GM12878 (cell line): ENCODE measurements around the gene CTNNAL1. TPM values are rescaled to one million over a fixed set of nuclear protein-coding genes. Genes with fewer than 3 reads are reported as not detected.

ENCODE experiments used
- ATAC-seq: fragments of 200-7000 bp; cut with Tn5 transposase; 3 replicates; pipeline ENCODE4 v1.9.1; 2020; ENCODE audit warnings: mild to moderate bottlenecking, moderate library complexity
- BruUV-seq: library from RNA; stranded (reverse); fragments of 400-500 nt; replicated peaks from 2 replicates; lab custom pipeline; 2021; lab: Mats Ljungman, UMichigan
- CTCF ChIA-PET: fragments of 300-600 bp; sonication (Branson Sonifier 250); formaldehyde crosslinking; extraction: SDS; loops from one replicate; lab custom pipeline; 2021; ENCODE audit warnings: inconsistent platforms; lab: Yijun Ruan, JAX
- POLR2A ChIA-PET: fragments of 350-600 bp; formaldehyde crosslinking; extraction: SDS; loops from one replicate; lab custom pipeline; 2021; ENCODE audit warnings: inconsistent platforms; lab: Charles Lee
- RAD21 ChIA-PET: fragments of 300-600 bp; sonication (Branson Sonifier 250); formaldehyde crosslinking; loops from one replicate; lab custom pipeline; 2023; ENCODE audit warnings: antibody characterized with exemption; ENCODE audit not compliant: unreplicated experiment; lab: Charles Lee
- SMC1A ChIA-PET: fragments of 300-600 bp; sonication (Branson Sonifier 250); formaldehyde crosslinking; loops from one replicate; lab custom pipeline; 2023; ENCODE audit not compliant: unreplicated experiment, uncharacterized antibody; lab: Charles Lee
- DNase-seq: peaks from one replicate; pipeline ENCODE4 v3.0.0-alpha.2; 2011; ENCODE audit warnings: low read depth, low spot score
- FAIRE-seq: peaks from 3 replicates; lab custom pipeline; 2011; peaks lifted over from hg19 to GRCh38; lab: Jason Lieb, UNC
- H2AFZ ChIP-seq: 2 replicates; pipeline ENCODE4 v1.6.0; 2011; ENCODE audit warnings: low read depth, low read length, control low read depth; ENCODE audit not compliant: control insufficient read depth
- H3K27ac ChIP-seq: 2 replicates; pipeline ENCODE4 v1.5.1; 2011; ENCODE audit warnings: control low read depth; ENCODE audit not compliant: control insufficient read depth, insufficient read depth
- H3K27me3 ChIP-seq, 2 experiments: replicated peaks in 1 of 2; 2 replicates each; pipeline versions ENCODE4 v1.6.0 to v1.6.1; 2011; ENCODE audit warnings: low read length in 1 of 2; ENCODE audit not compliant: control insufficient read depth in 2 of 2, insufficient read depth in 2 of 2
- H3K36me3 ChIP-seq, 2 experiments: 2 replicates each; pipeline ENCODE4 v1.5.1; 2011; ENCODE audit warnings: low read length in 1 of 2; ENCODE audit not compliant: control insufficient read depth in 2 of 2, insufficient read depth in 2 of 2
- H3K4me1 ChIP-seq: 2 replicates; pipeline ENCODE4 v1.6.1; 2011; ENCODE audit warnings: mild to moderate bottlenecking, low read length, moderate library complexity, mixed read lengths; ENCODE audit not compliant: control insufficient read depth, insufficient read depth
- H3K4me2 ChIP-seq: 2 replicates; pipeline ENCODE4 v1.6.0; 2011; ENCODE audit warnings: control low read depth; ENCODE audit not compliant: control insufficient read depth, insufficient read depth
- H3K4me3 ChIP-seq: fragments of 200-600 bp; sonication (generic); 2 replicates; pipeline ENCODE4 v1.5.1; 2016
- H3K79me2 ChIP-seq: 2 replicates; pipeline ENCODE4 v1.6.0; 2011; ENCODE audit warnings: low read length; ENCODE audit not compliant: control insufficient read depth, insufficient read depth
- H3K9ac ChIP-seq: 2 replicates; pipeline ENCODE4 v1.8.0; 2011; ENCODE audit warnings: low read length, control low read depth, mixed read lengths; ENCODE audit not compliant: control insufficient read depth, insufficient read depth
- H3K9me3 ChIP-seq: replicated peaks from 3 replicates; pipeline ENCODE4 v1.5.1; 2011; ENCODE audit warnings: mild to moderate bottlenecking, low read length; ENCODE audit not compliant: control insufficient read depth, insufficient read depth
- H4K20me1 ChIP-seq: 2 replicates; pipeline ENCODE4 v1.6.0; 2011; ENCODE audit not compliant: control insufficient read depth, insufficient read depth
- BCL3 ChIP-seq: IDR thresholded peaks from 2 replicates; pipeline ENCODE4 v1.6.1; 2011; ENCODE audit warnings: borderline replicate concordance, low read depth, mild to moderate bottlenecking, moderate library complexity, low read length; ENCODE audit not compliant: insufficient read depth, poor library complexity, severe bottlenecking
- CEBPB ChIP-seq, 2 experiments: fragments of 150-350 bp in 1 of 2; IDR thresholded peaks; 2 replicates each; pipeline ENCODE4 v1.6.1; 2012 to 2014; ENCODE audit warnings: low read depth in 2 of 2, low read length in 2 of 2, borderline replicate concordance in 1 of 2, inconsistent platforms in 1 of 2
- CUX1 ChIP-seq: IDR thresholded peaks from 2 replicates; pipeline ENCODE4 v1.6.1; 2012; ENCODE audit warnings: improper control_type of control experiment, low read depth, low read length; ENCODE audit not compliant: insufficient replicate concordance
- IKZF2 ChIP-seq, 2 experiments: fragments of 450-650 bp; IDR thresholded peaks; 2 replicates each; pipeline ENCODE4 v1.6.1; 2017; ENCODE audit warnings: mild to moderate bottlenecking in 2 of 2, moderate library complexity in 2 of 2
- RB1 ChIP-seq: fragments of 450-650 bp; formaldehyde crosslinking; IDR thresholded peaks from 2 replicates; pipeline ENCODE4 v1.6.1; 2017; ENCODE audit warnings: mild to moderate bottlenecking, borderline replicate concordance
- RELB ChIP-seq: fragments of 450-650 bp; IDR thresholded peaks from 2 replicates; pipeline ENCODE4 v1.6.1; 2017; ENCODE audit warnings: low read depth, mild to moderate bottlenecking, moderate library complexity
- SMAD5 ChIP-seq: IDR thresholded peaks from 2 replicates; pipeline ENCODE4 v1.6.1; 2016; ENCODE audit warnings: antibody characterized with exemption, low read depth
- STAT1 ChIP-seq: fragments of 450-650 bp; conservative IDR thresholded peaks from 2 replicates; pipeline ENCODE4 v1.6.1; 2014; ENCODE audit warnings: antibody characterized with exemption, mild to moderate bottlenecking
- ZSCAN29 ChIP-seq: fragments of 450-650 bp; IDR thresholded peaks from 2 replicates; pipeline ENCODE4 v1.6.1; 2017; ENCODE audit warnings: mild to moderate bottlenecking, moderate library complexity
- WGBS: methylation state at CpG from one replicate; pipeline ENCODE4 v1.1.6; 2016; ENCODE audit warnings: low lambda C conversion rate; ENCODE audit not compliant: insufficient replicate concordance, insufficient coverage; ENCODE audit errors: missing lambda C conversion rate; 5-methylcytosine and 5-hydroxymethylcytosine counted together
- in situ Hi-C: fragments of 300-500 bp; cut with MboI; formaldehyde crosslinking; loops from 9 replicates; pipeline ENCODE4 v1.14.3; 2018; ENCODE audit warnings: mixed read lengths
- intact Hi-C: fragments of 100-400 bp; cut with micrococcal nuclease; formaldehyde crosslinking; loops from one replicate; pipeline ENCODE4 v1.14.2; 2022; ENCODE audit not compliant: unreplicated experiment
- polyA plus RNA-seq, 11 experiments: library from polyadenylated mRNA; depleted of rRNA in 4 of 11; unstranded in 6 of 11; stranded (reverse) in 5 of 11; fragments of >200 nt; fragmentation: Nextera tagmentation in 4 of 11; fragmentation: Illumina TruSeq in 1 of 11; extraction: Ambion mirVana in 4 of 11; extraction: Trizol in 1 of 11; gene quantifications; 1 replicate in 1 of 11; 2 replicates in 10 of 11; pipeline versions ENCODE4 v1.2.1 to v1.2.3, GENCODE V29; 2011 to 2016; ENCODE audit warnings: inconsistent platforms in 2 of 11, missing spikeins in 2 of 11, low read depth in 1 of 11
- total RNA-seq, 4 experiments: library from RNA; depleted of rRNA in 3 of 4; stranded (reverse); fragments of >200 nt in 3 of 4; fragmentation: Illumina TruSeq in 1 of 4; extraction: Trizol in 1 of 4; gene quantifications; 2 replicates each; pipeline versions ENCODE4 v1.2.1 to v1.2.3, GENCODE V29; 2013 to 2021

Gene CTNNAL1
- total and polyA plus RNA-seq, 10 of the 15 experiments (the other 5 are each of a cell fraction or from before 2014, with no cell fraction given) = 16.3 to 82.5 (median 45.2) TPM

- RAD21 ChIA-PET = no interaction called here
- intact Hi-C loops (no loop called here), in situ Hi-C loops (no loop called here)
- no peak for DNase-seq
- no peaks in the 10 kb centered on the region; a peak in 1 of 4 replicates for H3K36me3 ChIP-seq
- no peaks in the 10 kb centered on the region for H3K79me2 ChIP-seq
- H3K4me2 ChIP-seq = no peak overlapping the region
- H3K4me1 ChIP-seq = peaks cover 5% of the 10 kb centered on the region
- no peak overlapping the region for H3K4me3 ChIP-seq
- H4K20me1 ChIP-seq = no peaks in the 10 kb centered on the region
- H3K27ac ChIP-seq = no peak overlapping the region
- BruUV-seq = no TSS peak
- H2AFZ ChIP-seq = no peak overlapping the region
- no peak for ATAC-seq
- TF ChIP-seq RELB = no peak
- no peak for TF ChIP-seq CEBPB (IDR thresholded peaks at IDR 0.05; ENCODE audit: borderline replicate concordance in 1 of 2, low read depth in 2 of 2, low read length in 2 of 2)
- no peak for TF ChIP-seq CUX1
- no peak for TF ChIP-seq IKZF2 (IDR thresholded peaks at IDR 0.05)
- TF ChIP-seq SMAD5 = no peak
- TF ChIP-seq STAT1 = no peak
- no peak for TF ChIP-seq BCL3
- no peak for TF ChIP-seq ZSCAN29
- no peak for TF ChIP-seq RB1
- H3K9me3 ChIP-seq = no peaks in the 10 kb centered on the region
- no peak for FAIRE-seq
- H3K9ac ChIP-seq = no peak overlapping the region
- CTCF ChIA-PET = interaction anchor here (0.6 to 1.1 kb wide), 3 partner anchors 32 to 527 kb away, joined by 3 to 4 read pairs (median 3); no protein-coding TSS in a partner anchor
- WGBS = 100% methylated on average over 1 of the region's 1 CpG
- no peaks in the 10 kb centered on the region for H3K27me3 ChIP-seq
- SMC1A ChIA-PET = no interaction called here
- POLR2A ChIA-PET = no interaction called here
Measured at GRCh38 chr9:108997112-108997511, 16.2 kb downstream of the CTNNAL1 start.
